GM23338 (cell line): ENCODE results near the gene UGT2A3. TPM values are rescaled to one million over a fixed set of nuclear protein-coding genes. Genes with fewer than 3 reads are reported as not detected.

Experiments used
- ATAC-seq: fragments of 200-7000 bp; cut with Tn5 transposase; 3 replicates; pipeline ENCODE4 v1.9.1; 2020
- DNase-seq: peaks from one replicate; pipeline ENCODE4 v3.0.0-alpha.2; 2015; ENCODE audit warnings: low spot score
- H2AFZ ChIP-seq: fragments of 200-600 bp; sonication (generic); 2 replicates; pipeline ENCODE4 v1.8.0; 2016; ENCODE audit warnings: antibody characterized with exemption, mild to moderate bottlenecking, moderate library complexity
- H3F3A ChIP-seq: fragments of 200-600 bp; sonication (generic); replicated peaks from 2 replicates; pipeline ENCODE4 v1.8.0; 2017; ENCODE audit warnings: antibody characterized with exemption, mixed run types, low read depth
- H3K27ac ChIP-seq: fragments of 200-600 bp; sonication (generic); 2 replicates; pipeline ENCODE4 v1.6.1; 2016; ENCODE audit warnings: low read depth
- H3K27me3 ChIP-seq: fragments of 200-600 bp; sonication (generic); 2 replicates; pipeline ENCODE4 v1.8.0; 2016; ENCODE audit warnings: mild to moderate bottlenecking, mixed run types, moderate library complexity; ENCODE audit not compliant: insufficient read depth
- H3K36me3 ChIP-seq: fragments of 200-600 bp; sonication (generic); 2 replicates; pipeline ENCODE4 v1.8.0; 2016; ENCODE audit warnings: mild to moderate bottlenecking; ENCODE audit not compliant: insufficient read depth
- H3K4me1 ChIP-seq: fragments of 200-600 bp; sonication (generic); 2 replicates; pipeline ENCODE4 v1.8.0; 2016; ENCODE audit warnings: mild to moderate bottlenecking, moderate library complexity; ENCODE audit not compliant: insufficient read depth
- H3K4me2 ChIP-seq: fragments of 200-600 bp; sonication (generic); 2 replicates; pipeline ENCODE4 v1.7.1; 2017; ENCODE audit warnings: mixed run types
- H3K4me3 ChIP-seq: fragments of 200-600 bp; sonication (generic); 2 replicates; pipeline ENCODE4 v1.6.1; 2016; ENCODE audit warnings: mixed run types
- H3K79me2 ChIP-seq: fragments of 200-600 bp; sonication (generic); replicated peaks from 2 replicates; pipeline ENCODE4 v1.8.0; 2017; ENCODE audit warnings: mild to moderate bottlenecking; ENCODE audit not compliant: insufficient read depth
- H3K9me2 ChIP-seq: fragments of 200-600 bp; sonication (generic); 2 replicates; pipeline ENCODE4 v1.8.0; 2017; ENCODE audit not compliant: insufficient read depth
- H4K20me1 ChIP-seq: fragments of 200-600 bp; sonication (generic); replicated peaks from 2 replicates; pipeline ENCODE4 v1.8.0; 2017; ENCODE audit warnings: mild to moderate bottlenecking; ENCODE audit not compliant: insufficient read depth
- H3K27ac Mint-ChIP-seq: 2 replicates; pipeline ENCODE4 v1.8.0; 2020; ENCODE audit warnings: inconsistent platforms, mild to moderate bottlenecking, moderate library complexity, mixed read lengths
- H3K27me3 Mint-ChIP-seq: 3 replicates; pipeline ENCODE4 v1.8.0; 2022; ENCODE audit warnings: low read depth, mild to moderate bottlenecking, moderate library complexity, mixed read lengths, inconsistent platforms; ENCODE audit not compliant: insufficient read depth, poor library complexity
- H3K36me3 Mint-ChIP-seq: 3 replicates; pipeline ENCODE4 v1.8.0; 2021; ENCODE audit warnings: low read depth, mild to moderate bottlenecking, inconsistent platforms, moderate library complexity, mixed read lengths
- H3K4me1 Mint-ChIP-seq: 3 replicates; pipeline ENCODE4 v1.8.0; 2020; ENCODE audit warnings: mild to moderate bottlenecking, inconsistent platforms, mixed read lengths
- H3K4me3 Mint-ChIP-seq: 3 replicates; pipeline ENCODE4 v1.8.0; 2021; ENCODE audit warnings: moderate library complexity, mild to moderate bottlenecking, inconsistent platforms, mixed read lengths
- H3K9me3 Mint-ChIP-seq: 3 replicates; pipeline ENCODE4 v1.8.0; 2020; ENCODE audit warnings: moderate library complexity, mild to moderate bottlenecking, inconsistent platforms, mixed read lengths
- CREB1 ChIP-seq: fragments of 250-450 bp; sonication (Bioruptor Pico); IDR thresholded peaks from 2 replicates; pipeline ENCODE4 v1.5.0; 2020; ENCODE audit warnings: low read depth, mild to moderate bottlenecking, moderate library complexity
- EZH2 ChIP-seq: fragments of 200-600 bp; sonication (generic); IDR thresholded peaks from one replicate; pipeline ENCODE4 v1.8.0; 2017; ENCODE audit warnings: antibody characterized with exemption, mild to moderate bottlenecking, low read depth; ENCODE audit not compliant: unreplicated experiment
- EZH2phosphoT487 ChIP-seq: fragments of 200-600 bp; sonication (generic); IDR thresholded peaks from one replicate; pipeline ENCODE4 v1.8.1; 2018; ENCODE audit warnings: antibody characterized with exemption; ENCODE audit not compliant: unreplicated experiment
- JUNB ChIP-seq: IDR thresholded peaks from one replicate; pipeline ENCODE4 v1.6.1; 2016; ENCODE audit warnings: antibody characterized with exemption; ENCODE audit not compliant: unreplicated experiment
- NANOG ChIP-seq: IDR thresholded peaks from 2 replicates; pipeline ENCODE4 v1.6.1; 2016; ENCODE audit warnings: antibody characterized with exemption, borderline replicate concordance
- POLR2AphosphoS5 ChIP-seq: IDR thresholded peaks from 2 replicates; pipeline ENCODE4 v1.6.1; 2016; ENCODE audit warnings: antibody characterized with exemption, low read depth
- STAT1 ChIP-seq: IDR thresholded peaks from one replicate; pipeline ENCODE4 v1.6.1; 2016; ENCODE audit warnings: antibody characterized with exemption; ENCODE audit not compliant: unreplicated experiment
- ZNF114 ChIP-seq: fragments of 250-450 bp; sonication (Bioruptor Pico); IDR thresholded peaks from 2 replicates; pipeline ENCODE4 v1.5.0; 2020; ENCODE audit warnings: mild to moderate bottlenecking, moderate library complexity
- ZNF331 ChIP-seq: fragments of 250-450 bp; sonication (Bioruptor Pico); IDR thresholded peaks from 2 replicates; pipeline ENCODE4 v1.5.0; 2020; ENCODE audit warnings: low read depth, mild to moderate bottlenecking, moderate library complexity
- polyA plus RNA-seq: library from polyadenylated mRNA; unstranded; fragments of >200 nt; fragmentation: Nextera tagmentation; extraction: Ambion mirVana; gene quantifications from 2 replicates; pipeline ENCODE4 v1.2.1, GENCODE V29; 2016
- total RNA-seq: library from RNA; depleted of rRNA; stranded (reverse); fragments of >200 nt; shearing (Covaris generic); gene quantifications from 2 replicates; pipeline ENCODE4 v1.2.3, GENCODE V29; 2014
- TF ChIP-seq, protein P1 (sequence below), 2 experiments: fragments of 200-600 bp in 1 of 2; sonication (generic) in 1 of 2; conservative IDR thresholded peaks; 2 replicates each; pipeline versions ENCODE4 v1.5.1 to v1.6.1; 2016 to 2017; ENCODE audit warnings: antibody characterized with exemption in 2 of 2, low read depth in 2 of 2, mild to moderate bottlenecking in 2 of 2, moderate library complexity in 1 of 2
- TF ChIP-seq, protein P2 (sequence below): IDR thresholded peaks from one replicate; pipeline ENCODE4 v1.6.1; 2018; ENCODE audit warnings: antibody characterized with exemption; ENCODE audit not compliant: unreplicated experiment
- TF ChIP-seq, protein P3 (sequence below): IDR thresholded peaks from 2 replicates; pipeline ENCODE4 v1.6.1; 2016; ENCODE audit warnings: antibody characterized with exemption
- TF ChIP-seq, protein P4 (sequence below): fragments of 250-450 bp; sonication (Bioruptor Pico); IDR thresholded peaks from 2 replicates; pipeline ENCODE4 v1.5.0; 2020; ENCODE audit warnings: mild to moderate bottlenecking, moderate library complexity

The UGT2A3 gene
- total and polyA plus RNA-seq, 2 experiments from 2014 or later: not detected

DNA sequence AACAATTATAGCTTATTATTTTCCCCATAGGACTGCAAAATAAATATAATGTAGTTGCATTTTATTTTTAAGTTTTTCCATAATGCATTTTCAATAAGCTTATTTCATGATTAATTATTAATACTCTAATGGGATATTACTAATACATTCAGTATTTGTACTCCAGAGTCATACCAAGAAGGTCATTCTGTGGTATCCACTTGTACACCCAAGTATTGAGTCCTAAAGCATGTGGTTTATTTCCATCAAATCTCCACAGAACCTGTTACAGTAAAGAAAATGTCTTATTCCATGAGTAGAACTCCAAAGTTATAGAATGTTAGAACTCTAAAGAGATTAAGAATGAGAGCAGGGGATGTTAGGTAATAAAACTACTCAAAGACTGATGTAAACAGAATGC lies 30.6 kb downstream of the UGT2A3 start:
- H3K27ac Mint-ChIP-seq: no peak overlapping the region
- Histone ChIP-seq H3K4me3 (no peak overlapping the region), H3K27me3 (no peaks in the 10 kb centered on the region), H2AFZ (no peak overlapping the region), H4K20me1 (no peaks in the 10 kb centered on the region), H3K27ac (no peak overlapping the region), H3K79me2 (no peaks in the 10 kb centered on the region), H3K36me3 (no peaks in the 10 kb centered on the region), H3K4me2 (no peak overlapping the region), H3K9me2 (no peaks in the 10 kb centered on the region), H3F3A (no peaks in the 10 kb centered on the region), H3K4me1 (no peaks in the 10 kb centered on the region)
- H3K4me3 Mint-ChIP-seq: no peak overlapping the region
- no peaks in the 10 kb centered on the region for H3K27me3 Mint-ChIP-seq
- TF ChIP-seq, protein P1, sequence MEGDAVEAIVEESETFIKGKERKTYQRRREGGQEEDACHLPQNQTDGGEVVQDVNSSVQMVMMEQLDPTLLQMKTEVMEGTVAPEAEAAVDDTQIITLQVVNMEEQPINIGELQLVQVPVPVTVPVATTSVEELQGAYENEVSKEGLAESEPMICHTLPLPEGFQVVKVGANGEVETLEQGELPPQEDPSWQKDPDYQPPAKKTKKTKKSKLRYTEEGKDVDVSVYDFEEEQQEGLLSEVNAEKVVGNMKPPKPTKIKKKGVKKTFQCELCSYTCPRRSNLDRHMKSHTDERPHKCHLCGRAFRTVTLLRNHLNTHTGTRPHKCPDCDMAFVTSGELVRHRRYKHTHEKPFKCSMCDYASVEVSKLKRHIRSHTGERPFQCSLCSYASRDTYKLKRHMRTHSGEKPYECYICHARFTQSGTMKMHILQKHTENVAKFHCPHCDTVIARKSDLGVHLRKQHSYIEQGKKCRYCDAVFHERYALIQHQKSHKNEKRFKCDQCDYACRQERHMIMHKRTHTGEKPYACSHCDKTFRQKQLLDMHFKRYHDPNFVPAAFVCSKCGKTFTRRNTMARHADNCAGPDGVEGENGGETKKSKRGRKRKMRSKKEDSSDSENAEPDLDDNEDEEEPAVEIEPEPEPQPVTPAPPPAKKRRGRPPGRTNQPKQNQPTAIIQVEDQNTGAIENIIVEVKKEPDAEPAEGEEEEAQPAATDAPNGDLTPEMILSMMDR (conservative IDR thresholded peaks at IDR 0.05; ENCODE audit: low read depth in 2 of 2): no peak
- TF ChIP-seq, protein P2, sequence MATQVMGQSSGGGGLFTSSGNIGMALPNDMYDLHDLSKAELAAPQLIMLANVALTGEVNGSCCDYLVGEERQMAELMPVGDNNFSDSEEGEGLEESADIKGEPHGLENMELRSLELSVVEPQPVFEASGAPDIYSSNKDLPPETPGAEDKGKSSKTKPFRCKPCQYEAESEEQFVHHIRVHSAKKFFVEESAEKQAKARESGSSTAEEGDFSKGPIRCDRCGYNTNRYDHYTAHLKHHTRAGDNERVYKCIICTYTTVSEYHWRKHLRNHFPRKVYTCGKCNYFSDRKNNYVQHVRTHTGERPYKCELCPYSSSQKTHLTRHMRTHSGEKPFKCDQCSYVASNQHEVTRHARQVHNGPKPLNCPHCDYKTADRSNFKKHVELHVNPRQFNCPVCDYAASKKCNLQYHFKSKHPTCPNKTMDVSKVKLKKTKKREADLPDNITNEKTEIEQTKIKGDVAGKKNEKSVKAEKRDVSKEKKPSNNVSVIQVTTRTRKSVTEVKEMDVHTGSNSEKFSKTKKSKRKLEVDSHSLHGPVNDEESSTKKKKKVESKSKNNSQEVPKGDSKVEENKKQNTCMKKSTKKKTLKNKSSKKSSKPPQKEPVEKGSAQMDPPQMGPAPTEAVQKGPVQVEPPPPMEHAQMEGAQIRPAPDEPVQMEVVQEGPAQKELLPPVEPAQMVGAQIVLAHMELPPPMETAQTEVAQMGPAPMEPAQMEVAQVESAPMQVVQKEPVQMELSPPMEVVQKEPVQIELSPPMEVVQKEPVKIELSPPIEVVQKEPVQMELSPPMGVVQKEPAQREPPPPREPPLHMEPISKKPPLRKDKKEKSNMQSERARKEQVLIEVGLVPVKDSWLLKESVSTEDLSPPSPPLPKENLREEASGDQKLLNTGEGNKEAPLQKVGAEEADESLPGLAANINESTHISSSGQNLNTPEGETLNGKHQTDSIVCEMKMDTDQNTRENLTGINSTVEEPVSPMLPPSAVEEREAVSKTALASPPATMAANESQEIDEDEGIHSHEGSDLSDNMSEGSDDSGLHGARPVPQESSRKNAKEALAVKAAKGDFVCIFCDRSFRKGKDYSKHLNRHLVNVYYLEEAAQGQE: no peak
- TF ChIP-seq ZNF331 (CRISPR knock-in tag): no peak
- TF ChIP-seq, protein P3, sequence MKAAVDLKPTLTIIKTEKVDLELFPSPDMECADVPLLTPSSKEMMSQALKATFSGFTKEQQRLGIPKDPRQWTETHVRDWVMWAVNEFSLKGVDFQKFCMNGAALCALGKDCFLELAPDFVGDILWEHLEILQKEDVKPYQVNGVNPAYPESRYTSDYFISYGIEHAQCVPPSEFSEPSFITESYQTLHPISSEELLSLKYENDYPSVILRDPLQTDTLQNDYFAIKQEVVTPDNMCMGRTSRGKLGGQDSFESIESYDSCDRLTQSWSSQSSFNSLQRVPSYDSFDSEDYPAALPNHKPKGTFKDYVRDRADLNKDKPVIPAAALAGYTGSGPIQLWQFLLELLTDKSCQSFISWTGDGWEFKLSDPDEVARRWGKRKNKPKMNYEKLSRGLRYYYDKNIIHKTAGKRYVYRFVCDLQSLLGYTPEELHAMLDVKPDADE: no peak
- TF ChIP-seq, protein P4, sequence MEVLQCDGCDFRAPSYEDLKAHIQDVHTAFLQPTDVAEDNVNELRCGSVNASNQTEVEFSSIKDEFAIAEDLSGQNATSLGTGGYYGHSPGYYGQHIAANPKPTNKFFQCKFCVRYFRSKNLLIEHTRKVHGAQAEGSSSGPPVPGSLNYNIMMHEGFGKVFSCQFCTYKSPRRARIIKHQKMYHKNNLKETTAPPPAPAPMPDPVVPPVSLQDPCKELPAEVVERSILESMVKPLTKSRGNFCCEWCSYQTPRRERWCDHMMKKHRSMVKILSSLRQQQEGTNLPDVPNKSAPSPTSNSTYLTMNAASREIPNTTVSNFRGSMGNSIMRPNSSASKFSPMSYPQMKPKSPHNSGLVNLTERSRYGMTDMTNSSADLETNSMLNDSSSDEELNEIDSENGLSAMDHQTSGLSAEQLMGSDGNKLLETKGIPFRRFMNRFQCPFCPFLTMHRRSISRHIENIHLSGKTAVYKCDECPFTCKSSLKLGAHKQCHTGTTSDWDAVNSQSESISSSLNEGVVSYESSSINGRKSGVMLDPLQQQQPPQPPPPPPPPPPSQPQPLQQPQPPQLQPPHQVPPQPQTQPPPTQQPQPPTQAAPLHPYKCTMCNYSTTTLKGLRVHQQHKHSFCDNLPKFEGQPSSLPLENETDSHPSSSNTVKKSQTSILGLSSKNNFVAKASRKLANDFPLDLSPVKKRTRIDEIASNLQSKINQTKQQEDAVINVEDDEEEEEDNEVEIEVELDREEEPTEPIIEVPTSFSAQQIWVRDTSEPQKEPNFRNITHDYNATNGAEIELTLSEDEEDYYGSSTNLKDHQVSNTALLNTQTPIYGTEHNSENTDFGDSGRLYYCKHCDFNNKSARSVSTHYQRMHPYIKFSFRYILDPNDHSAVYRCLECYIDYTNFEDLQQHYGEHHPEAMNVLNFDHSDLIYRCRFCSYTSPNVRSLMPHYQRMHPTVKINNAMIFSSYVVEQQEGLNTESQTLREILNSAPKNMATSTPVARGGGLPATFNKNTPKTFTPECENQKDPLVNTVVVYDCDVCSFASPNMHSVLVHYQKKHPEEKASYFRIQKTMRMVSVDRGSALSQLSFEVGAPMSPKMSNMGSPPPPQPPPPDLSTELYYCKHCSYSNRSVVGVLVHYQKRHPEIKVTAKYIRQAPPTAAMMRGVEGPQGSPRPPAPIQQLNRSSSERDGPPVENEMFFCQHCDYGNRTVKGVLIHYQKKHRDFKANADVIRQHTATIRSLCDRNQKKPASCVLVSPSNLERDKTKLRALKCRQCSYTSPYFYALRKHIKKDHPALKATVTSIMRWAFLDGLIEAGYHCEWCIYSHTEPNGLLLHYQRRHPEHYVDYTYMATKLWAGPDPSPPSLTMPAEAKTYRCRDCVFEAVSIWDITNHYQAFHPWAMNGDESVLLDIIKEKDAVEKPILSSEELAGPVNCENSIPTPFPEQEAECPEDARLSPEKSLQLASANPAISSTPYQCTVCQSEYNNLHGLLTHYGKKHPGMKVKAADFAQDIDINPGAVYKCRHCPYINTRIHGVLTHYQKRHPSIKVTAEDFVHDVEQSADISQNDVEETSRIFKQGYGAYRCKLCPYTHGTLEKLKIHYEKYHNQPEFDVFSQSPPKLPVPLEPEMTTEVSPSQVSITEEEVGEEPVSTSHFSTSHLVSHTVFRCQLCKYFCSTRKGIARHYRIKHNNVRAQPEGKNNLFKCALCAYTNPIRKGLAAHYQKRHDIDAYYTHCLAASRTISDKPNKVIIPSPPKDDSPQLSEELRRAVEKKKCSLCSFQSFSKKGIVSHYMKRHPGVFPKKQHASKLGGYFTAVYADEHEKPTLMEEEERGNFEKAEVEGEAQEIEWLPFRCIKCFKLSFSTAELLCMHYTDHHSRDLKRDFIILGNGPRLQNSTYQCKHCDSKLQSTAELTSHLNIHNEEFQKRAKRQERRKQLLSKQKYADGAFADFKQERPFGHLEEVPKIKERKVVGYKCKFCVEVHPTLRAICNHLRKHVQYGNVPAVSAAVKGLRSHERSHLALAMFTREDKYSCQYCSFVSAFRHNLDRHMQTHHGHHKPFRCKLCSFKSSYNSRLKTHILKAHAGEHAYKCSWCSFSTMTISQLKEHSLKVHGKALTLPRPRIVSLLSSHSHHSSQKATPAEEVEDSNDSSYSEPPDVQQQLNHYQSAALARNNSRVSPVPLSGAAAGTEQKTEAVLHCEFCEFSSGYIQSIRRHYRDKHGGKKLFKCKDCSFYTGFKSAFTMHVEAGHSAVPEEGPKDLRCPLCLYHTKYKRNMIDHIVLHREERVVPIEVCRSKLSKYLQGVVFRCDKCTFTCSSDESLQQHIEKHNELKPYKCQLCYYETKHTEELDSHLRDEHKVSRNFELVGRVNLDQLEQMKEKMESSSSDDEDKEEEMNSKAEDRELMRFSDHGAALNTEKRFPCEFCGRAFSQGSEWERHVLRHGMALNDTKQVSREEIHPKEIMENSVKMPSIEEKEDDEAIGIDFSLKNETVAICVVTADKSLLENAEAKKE: no peak
- TF ChIP-seq POLR2AphosphoS5: no peak
- no peak for TF ChIP-seq JUNB
- no peak for TF ChIP-seq STAT1
- TF ChIP-seq NANOG: no peak
- TF ChIP-seq CREB1 (CRISPR knock-in tag): no peak
- no peak for TF ChIP-seq ZNF114 (CRISPR knock-in tag)
- TF ChIP-seq EZH2phosphoT487: no peak
- TF ChIP-seq EZH2: no peak
- ATAC-seq (no peak), DNase-seq (no peak)
- H3K36me3 Mint-ChIP-seq: peaks cover 7% of the 10 kb centered on the region; the same call in 2 of the 3 replicates
- H3K4me1 Mint-ChIP-seq: peaks cover 7% of the 10 kb centered on the region; the same call in 2 of the 3 replicates
- H3K9me3 Mint-ChIP-seq: peaks cover 12% of the 10 kb centered on the region
